NOMO-1 treated with dmso at 0.1 percent for 144 hours (cell line): ENCODE results near the gene GREB1L.
"Not testable (repeated sequence)": the region's sequence is repeated elsewhere in the genome, so short reads cannot be mapped to it uniquely, and the experiment has no call there.

Experiments used
- DNase-seq: peaks from one replicate; lab custom pipeline; 2025; ENCODE audit not compliant: unreplicated experiment; lab: John Stamatoyannopoulos, UW

GREB1L gene

DNA sequence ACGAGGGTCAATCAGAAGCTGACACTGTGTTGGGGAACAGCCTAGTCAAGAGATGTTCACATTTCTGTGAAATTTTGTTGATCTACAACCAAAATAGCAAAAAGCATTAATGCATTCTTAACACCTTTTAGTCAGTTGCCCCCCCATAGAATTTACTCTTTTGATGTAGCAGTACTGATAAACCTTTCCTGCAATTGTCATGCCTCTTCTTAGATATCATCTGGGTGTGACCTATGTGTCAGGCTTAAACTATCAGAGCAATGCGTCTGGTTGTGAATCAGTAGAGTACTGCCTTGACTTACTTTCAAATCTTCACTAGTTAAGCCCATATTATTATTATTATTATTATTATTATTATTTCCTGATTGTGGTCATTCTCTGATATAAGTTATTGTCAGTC lies 61.9 kb downstream of the GREB1L start:
- DNase-seq = no peak

GRCh38 chr18:21305621-21306020 lies 63.6 kb downstream of the GREB1L start:
- DNase-seq = no peak

DNA sequence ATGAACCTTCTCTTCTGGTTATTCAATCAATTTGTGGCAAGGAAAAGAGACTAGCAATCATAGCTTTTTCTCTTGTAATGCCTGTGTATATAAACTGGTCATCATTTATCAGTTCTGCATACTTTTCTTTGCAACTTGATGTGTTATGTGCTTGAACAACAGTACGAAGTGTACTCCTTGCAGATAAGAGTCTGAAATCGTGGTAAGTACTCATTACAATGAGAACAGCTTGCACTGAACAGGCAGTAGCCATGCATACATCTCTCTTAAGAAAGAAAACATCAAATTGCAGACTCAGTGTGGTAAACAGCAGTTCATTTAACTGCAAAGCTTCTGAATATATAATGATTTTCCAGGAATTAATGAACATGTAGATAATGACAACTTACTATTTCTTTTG lies 64.3 kb downstream of the GREB1L start:
- DNase-seq = no peak

DNA sequence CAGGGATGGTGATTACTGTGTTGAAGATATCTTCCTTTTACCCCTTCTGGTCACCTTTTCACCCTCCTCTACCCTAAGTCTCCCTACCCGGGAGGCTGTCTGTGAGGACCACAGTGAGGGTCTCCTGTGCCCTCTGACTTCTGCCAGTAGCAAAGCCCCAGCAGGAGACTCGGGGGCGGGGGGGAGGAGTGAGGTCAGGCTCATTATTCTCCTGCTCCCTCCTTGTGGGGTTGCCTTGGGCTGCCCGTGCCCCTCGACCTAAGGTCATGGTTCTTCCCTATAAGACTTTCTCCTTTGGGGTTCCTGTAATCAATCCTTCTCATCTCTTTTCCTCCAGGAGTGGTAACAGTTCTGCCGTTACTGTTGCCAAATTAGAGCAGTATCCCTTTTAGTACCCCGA lies 65.5 kb downstream of the GREB1L start:
- DNase-seq = no peak

DNA sequence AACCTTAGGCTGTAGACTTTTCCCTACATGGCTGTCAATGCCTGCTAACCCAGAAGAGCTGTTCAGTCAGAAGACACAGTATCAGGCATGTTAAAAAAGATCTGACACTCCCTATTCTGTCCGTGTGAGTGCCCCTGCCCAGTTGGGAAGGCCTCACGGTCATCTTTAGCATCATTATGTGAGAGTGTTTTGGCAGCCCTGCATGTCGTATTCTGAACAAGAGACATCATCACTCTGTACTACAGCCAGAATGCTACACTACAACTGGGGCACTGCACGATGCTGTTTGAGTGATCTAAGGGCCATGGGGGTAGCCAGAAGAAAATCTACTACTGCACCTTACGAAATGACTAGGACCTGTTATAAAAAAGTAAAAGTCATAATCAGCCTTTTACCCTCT lies 67.2 kb downstream of the GREB1L start:
- DNase-seq = no peak

- DNase-seq = not testable (repeated sequence)
Observed at GRCh38 chr18:21311980-21312379, 69.9 kb downstream of the GREB1L start.

GRCh38 chr18:21313576-21313975 lies 71.5 kb downstream of the GREB1L start:
- no peak for DNase-seq

DNA sequence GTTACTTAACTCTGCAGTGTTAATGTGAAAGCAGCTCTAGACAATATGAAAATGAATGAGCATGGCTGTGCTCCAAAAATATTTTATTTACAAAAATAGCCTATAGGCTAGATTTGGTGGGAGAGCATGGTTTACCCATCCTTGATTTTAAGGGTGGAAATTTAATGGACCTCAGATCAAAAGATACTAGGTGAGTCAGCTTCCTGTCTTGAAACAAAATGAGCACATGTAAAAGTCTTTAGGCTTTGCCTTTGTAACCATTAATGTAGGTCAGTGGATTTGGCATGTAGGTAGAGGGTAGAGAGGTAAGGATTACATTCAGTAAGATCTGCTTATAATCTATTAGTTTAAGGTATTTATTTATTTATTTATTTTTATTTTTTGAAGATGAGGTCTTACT lies 72.7 kb downstream of the GREB1L start:
- no peak for DNase-seq

- not testable (repeated sequence) for DNase-seq
Observed at GRCh38 chr18:21315126-21315525, 73.1 kb downstream of the GREB1L start.

GRCh38 chr18:21315741-21316197 lies 73.7 kb downstream of the GREB1L start:
- no peak for DNase-seq

- no peak for DNase-seq
Observed at GRCh38 chr18:21316296-21316695, 74.3 kb downstream of the GREB1L start.

GRCh38 chr18:21321711-21322110 lies 79.7 kb downstream of the GREB1L start:
- no peak for DNase-seq

DNA sequence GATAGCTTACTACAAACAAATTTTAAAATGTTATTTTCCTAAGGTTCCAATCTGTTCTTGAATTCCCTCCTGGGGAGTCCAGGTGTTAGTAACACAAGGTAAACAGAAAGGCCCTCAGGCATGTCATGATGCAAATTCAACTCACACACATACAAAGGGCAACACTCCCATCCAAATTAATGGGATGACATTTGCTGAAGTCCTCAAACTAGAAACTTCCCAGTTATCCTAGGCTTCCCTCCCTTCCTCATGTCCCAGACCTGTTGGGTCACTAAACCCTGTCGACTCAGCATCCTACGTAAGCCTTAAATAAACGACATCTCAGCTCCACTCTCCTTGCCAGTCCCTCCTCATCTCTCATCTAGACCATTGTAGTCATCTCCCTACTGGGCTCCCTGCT lies 85.1 kb downstream of the GREB1L start:
- no peak for DNase-seq

GRCh38 chr18:21330122-21330701 lies 88.2 kb downstream of the GREB1L start:
- DNase-seq = no peak

GRCh38 chr18:21331065-21331464 lies 89.0 kb downstream of the GREB1L start:
- DNase-seq = no peak

DNA sequence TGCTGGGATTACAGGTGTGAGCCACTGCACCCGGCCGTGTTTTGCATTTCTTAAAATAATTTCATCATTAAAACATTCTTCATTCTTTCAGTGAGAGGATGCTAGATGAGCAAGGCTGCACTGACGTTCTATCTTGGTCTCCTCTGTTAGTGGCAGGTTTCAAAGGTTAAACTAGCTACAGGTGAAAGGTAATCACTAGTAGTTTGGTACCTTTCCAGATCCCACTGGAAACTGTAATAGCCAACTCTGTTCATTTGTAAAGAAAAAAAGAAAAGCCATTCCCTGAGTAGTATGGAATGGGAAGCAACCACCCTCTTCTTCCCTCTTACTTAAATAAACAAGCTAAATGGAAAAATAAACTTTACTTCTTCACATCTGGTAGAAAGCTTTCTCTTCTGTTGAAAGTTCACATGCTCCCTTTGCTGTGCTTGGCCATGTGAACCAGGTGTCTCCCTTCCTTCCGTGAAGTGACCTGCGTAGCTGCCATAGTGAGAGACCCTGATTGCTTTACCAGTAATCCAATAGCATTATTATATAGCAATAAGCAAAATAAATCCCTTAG lies 94.0 kb downstream of the GREB1L start:
- DNase-seq = no peak

DNA sequence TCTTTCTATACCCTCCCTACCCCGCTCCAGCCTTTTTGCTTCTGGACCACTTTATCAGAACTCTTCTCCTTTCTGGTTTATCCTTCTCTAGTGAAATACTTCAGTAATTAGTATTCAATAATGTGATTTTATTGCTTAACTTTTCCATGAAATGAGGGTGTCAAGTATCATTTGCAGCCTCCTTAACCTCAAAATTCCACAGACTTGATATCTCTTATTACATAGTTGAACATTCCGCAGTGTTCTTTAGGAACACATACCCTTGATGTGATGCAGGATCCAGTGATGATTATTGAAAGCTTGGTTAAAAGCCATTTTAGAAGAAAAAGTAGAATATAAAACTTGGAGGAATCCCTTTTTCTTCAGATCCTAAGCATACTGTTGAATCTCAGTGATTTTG lies 94.8 kb downstream of the GREB1L start:
- DNase-seq = no peak

DNA sequence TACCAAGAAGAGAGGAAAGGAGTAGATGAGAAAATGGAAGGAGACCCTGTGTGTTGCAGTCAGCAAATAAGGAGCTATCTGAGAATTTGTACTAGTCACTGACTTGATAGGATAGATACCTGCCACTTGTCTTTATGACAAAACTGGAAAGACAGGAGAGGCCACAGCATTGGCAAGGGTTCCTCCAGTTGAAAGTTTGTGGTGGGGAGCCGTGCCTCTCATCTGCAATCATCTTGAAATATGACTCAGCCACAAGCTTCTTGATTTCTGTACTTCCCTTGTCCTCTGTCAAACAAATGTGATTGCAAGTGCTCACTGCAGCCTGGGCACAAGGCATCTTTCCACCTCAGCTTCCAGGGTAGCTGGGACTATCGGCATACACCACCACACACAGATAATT lies 99.1 kb downstream of the GREB1L start:
- DNase-seq = peak; percentile 6

DNA sequence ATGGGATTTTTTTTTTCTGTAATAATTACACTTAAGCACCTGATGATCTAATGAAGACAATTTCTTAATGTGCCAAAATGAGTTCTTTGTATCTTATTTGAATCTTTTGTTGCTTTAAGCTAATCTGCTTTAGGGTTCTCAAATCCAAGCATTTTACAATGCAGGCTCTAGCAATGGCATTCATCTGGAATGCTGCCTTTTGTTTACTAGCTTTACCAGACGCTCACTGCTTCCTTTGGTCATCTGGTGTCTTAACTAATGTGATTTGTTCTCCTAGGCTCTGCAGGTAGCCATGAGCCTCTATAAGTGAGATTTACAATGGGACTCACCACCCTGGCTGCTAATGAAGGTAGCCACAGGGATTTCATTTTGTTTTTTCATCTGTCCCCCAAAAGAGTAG lies 100.3 kb downstream of the GREB1L start:
- DNase-seq = no peak

- no peak for DNase-seq
Observed at GRCh38 chr18:21344860-21345259, 102.8 kb downstream of the GREB1L start.

GRCh38 chr18:21345840-21346239 lies 103.8 kb downstream of the GREB1L start:
- DNase-seq = no peak

- no peak for DNase-seq
Observed at GRCh38 chr18:21359746-21360145, 117.7 kb downstream of the GREB1L start.

DNA sequence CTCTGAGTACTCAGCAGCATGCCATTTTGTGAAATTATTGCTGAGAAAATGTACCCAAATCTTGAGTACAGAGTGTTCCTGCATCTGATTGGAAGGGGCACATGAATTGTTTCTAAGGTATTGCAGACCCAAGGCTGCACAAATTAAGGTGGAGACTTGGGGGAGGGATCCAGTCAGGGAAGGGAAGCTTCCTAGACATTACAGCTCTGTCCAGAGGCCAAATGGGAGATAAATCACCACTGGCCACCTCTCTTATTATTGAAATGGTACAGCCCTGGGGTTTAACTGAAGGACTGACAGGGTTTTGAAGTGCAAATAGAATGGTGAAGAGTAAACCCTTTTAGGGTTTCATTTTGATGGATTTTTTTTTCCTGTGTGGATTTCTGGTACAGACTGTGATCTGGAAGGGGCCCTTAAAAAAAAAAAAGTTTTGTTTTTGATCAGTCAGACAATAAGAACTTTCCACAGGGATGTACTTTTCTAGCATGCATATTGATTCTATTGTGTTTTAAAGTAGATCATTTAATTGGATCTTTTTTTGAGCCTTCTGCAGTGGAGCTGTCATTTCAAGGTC lies 119.4 kb downstream of the GREB1L start:
- no peak for DNase-seq
